GM21367 (cell line): Measurements from ENCODE around the gene COA3.
"Not testable (repeated sequence)": the region's sequence is repeated elsewhere in the genome, so short reads cannot be mapped to it uniquely, and the experiment has no call there.

Source experiments
- ATAC-seq: cut with Tn5 transposase; IDR thresholded peaks from one replicate; pipeline ENCODE4 v1.9.1; 2021; ENCODE audit not compliant: unreplicated experiment

Gene COA3

GRCh38 chr17:42782166-42783061 lies 16.1 kb downstream of the COA3 start:
- ATAC-seq, result no peak

DNA sequence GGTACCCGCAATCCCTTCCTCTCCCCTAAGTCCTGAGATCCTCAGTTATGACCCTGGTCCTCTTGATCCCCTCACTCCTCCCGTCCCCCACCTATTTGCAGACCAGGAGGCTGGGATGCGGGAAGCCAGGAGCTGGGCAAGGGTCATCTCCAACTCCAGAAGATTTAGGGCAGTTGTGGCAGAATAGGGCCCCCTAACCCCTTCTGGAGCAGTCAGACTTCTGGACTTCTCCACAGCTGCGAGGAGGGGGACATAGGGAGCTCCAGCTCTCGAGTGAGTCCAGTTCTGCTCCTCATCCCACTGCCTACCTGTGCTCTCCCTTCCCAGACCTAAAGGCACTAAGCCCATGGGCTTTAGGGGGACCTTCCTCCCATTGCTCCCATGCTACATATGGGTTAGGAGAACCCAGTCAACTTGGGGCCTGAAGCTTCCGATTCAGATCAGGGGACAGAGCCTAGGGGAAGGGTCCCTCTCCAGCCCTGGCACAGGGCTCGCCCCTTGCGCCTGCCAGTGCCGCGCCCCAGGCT lies 16.8 kb downstream of the COA3 start:
- no peak for ATAC-seq

- ATAC-seq, result no peak
Observed at GRCh38 chr17:42780851-42781638, 17.5 kb downstream of the COA3 start.

DNA sequence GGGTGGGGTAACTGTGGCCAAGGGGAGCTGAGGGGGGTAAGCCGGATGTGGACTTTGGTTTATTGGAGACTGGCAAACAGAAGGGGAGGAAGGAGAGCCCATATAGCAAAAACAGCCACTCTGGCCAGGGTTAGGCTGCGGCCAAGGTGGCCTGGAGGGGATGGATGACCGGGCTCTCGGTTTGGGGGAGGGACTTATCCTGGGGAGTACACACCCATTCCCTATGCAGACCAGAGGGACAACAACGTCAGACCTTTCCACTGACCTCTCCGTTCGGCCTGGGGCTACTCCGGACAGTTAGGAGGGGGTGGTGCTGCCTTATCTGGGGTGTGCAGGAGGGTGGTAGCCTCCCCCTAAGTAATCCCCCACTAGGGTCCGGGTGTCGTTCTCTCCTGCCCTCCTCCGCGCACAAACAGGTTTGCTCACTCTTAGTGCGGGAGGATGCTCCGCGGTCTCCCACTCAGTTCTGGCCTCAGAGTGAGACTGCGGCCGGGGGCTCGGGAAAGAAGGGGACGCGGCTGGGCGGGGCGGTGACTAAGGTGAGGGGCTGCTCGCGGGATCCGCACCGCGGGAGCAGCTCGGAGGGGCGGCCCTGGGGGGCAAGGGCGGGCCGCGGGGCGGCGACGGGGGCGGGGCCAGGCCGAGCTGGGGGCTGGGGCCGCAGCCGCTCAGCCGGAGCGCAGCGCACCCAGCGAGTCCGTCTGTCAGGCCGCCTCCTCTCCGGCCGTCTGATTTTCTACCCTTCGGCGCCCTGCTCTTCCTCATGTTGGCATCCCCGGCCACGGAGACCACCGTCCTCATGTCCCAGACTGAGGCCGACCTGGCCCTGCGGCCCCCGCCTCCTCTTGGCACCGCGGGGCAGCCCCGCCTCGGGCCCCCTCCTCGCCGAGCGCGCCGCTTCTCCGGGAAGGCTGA lies 18.3 kb downstream of the COA3 start, which contains the start of gene WNK4:
Gene WNK4, plus strand, starts transcription at position 675 of the 915 bp plus-strand sequence. Its CDS starts 89 bp downstream, at position 764.
- no peak for ATAC-seq

DNA sequence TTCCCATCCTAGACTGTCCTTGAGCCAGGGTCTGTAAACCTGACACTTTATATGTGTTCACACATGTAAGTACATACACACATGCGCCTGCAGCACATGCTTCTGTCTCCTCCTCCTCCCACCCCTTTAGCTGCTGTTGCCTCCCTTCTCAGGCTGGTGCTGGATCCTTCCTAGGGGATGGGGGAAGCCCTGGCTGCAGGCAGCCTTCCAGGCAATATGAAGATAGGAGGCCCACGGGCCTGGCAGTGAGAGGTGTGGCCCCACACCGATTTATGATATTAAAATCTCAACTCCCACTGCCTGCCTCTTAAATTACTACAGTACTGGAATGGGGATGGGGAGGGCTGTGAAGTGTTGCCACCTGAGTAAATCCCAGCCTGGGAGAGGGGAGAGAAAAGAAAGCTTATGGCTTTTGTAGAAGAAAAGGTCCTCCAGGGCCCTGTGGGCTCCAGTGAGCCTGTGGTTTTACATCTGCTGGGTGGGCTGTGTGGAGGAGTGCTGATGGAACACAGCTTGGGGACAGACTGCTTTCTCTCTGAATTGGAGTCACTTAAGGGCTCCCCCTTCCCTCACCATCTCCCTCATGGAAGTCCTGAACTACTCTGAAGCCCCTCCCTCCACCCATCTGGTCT lies 19.1 kb downstream of the COA3 start:
- no peak for ATAC-seq

DNA sequence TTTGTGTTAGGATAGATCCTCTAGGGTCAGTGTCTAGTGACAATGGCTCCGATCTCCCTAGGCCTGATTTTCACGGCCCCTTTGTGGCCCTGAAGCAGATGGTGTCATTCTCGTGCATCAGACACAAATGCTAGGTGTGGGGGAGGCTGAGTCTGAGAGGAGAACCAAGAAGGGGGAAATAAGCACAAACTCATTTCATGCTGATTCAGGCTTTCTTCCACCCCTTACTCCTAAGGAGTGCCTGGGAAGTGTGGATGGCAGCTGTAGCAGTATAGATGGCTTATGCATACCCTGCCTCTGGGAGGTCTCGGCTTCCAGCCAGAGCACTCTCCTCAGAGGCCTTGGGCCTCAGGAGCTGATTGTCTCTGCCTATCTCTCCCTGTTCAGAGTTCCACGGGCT lies 19.9 kb downstream of the COA3 start:
- ATAC-seq, result no peak

GRCh38 chr17:42775534-42776098 lies 22.9 kb downstream of the COA3 start:
- no peak for ATAC-seq

GRCh38 chr17:42774066-42774745 lies 24.3 kb downstream of the COA3 start:
- ATAC-seq, result no peak

DNA sequence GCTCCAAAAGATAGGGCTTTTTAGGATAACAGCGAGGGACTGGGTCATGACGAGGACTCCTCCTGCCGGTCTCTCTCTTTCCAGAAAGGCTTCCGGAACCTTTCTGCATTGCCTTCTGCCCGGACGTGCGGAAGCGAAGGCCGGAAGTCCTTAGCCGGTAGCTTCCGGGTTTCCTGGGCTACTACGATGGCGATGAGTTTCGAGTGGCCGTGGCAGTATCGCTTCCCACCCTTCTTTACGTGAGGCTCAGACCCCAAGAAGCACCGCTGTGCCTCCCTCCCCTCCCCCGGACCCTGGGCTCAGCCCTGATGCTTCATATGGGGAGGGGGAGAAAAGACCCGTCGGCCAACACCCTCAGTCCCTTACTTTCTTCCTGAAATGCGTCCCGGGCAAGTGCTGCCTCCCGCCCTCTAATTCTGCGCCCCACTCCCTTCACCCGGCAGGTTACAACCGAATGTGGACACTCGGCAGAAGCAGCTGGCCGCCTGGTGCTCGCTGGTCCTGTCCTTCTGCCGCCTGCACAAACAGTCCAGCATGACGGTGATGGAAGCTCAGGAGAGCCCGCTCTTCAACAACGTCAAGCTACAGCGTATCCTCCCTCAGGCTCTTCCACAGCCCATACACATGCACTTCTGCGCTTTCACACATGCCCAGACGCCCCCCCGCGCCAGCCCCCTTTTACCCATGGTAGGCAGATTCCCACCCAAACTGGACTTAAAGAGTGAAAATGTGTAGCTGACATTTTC lies 25.0 kb downstream of the COA3 start, which contains the start of gene VPS25:
Gene VPS25, plus strand, starts transcription at position 160 of the 746 bp plus-strand sequence. Its CDS starts 27 bp downstream, at position 187.
- peak; percentile 65 for ATAC-seq

DNA sequence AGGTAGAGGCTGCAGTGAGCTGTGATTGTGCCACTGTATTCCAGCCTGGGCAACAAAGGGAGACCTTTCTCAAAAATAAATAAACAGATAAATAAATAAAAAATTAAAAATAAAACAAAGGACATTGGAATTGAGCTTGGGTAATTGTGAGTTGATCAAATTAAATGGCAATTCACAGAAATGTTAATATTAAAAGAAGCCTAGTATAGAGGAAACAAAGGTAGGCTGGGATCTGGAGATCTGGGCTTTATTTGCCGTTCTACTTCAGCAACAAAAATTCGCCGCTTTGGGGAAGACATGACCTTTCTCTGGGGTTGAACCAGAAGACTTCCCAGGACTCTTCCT lies 25.6 kb downstream of the COA3 start:
- ATAC-seq, result peak; percentile 19

DNA sequence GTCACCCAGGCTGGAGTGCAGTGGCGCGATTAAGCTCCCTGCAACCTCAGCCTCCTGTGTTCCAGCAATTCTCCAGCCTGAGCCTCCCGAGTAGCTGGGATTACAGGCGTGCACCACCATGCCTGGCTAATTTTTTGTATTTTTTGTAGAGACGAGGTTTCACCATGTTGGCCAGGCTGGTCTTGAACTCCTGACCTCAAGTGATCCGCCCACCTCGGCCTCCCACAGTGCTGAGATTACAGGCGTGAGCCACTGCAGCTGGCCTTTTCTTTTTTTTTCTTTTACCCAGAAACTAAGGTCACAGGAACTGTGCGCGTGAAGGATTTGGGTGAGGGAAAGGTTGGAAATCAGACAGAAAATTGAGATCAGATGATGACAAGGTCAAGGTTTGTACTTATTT lies 28.5 kb downstream of the COA3 start:
- ATAC-seq, result not testable (repeated sequence)

GRCh38 chr17:42768006-42768405 lies 30.5 kb downstream of the COA3 start:
- ATAC-seq, result not testable (repeated sequence)

- no peak for ATAC-seq
Observed at GRCh38 chr17:42767512-42767911, 31.0 kb downstream of the COA3 start.

DNA sequence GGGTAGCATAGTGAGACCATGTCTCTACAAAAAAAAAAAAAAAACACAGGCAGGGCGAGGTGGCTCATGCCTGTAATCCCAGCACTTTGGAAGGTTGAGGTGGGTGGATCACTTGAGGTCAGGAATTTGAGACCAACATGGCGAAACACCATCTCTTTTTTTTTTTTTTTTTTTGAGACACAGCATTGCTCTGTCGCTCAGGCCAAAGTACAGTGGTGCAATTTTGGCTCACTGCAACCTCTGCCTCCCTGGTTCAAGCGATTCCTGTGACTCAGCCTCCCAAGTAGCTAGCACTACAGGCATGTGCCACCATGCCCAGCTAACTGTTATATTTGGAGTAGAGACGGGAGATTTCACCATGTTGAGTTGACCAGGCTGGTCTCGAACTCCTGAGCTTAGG lies 32.4 kb downstream of the COA3 start:
- ATAC-seq, result no peak

DNA sequence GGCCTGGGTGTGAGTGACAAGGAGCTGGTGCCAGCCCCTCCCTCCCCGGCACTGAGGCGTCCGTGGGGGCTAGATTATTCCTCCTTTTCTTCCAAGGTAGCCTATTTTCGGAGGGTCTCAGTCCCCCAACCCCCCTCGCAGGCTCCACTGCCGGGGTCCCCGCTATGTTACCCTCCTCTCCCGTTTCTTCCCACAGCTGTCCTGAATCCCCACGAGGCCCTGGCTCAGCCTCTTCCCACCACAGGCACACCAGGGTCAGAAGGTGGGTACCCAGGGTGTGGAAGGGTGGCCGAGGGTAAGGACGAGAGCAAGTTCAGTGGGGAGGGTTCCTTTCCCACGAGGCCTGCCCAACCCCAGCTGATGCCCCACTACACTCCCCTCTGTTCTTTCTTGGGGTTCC lies 36.9 kb downstream of the COA3 start:
- ATAC-seq, result no peak

- ATAC-seq, result no peak
Observed at GRCh38 chr17:42760652-42761581, 37.6 kb downstream of the COA3 start, which contains the start of gene RAMP2. RAMP2 (plus strand) TSS chr17:42761227; CDS start chr17:42761262, 35 bp downstream.

GRCh38 chr17:42759982-42760651 lies 38.4 kb downstream of the COA3 start:
- no peak for ATAC-seq
